Measurements from ENCODE around the gene MAP1LC3A. TPM values are rescaled to one million over a fixed set of nuclear protein-coding genes. Genes with fewer than 3 reads are reported as not detected.

The MAP1LC3A gene
- total RNA-seq, 1 experiment from 2014 or later: 16.9 TPM

GRCh38 chr20:34577061-34577460 is 18.5 kb downstream of the MAP1LC3A start:
- Histone ChIP-seq H3K9me3 (ENCODE audit: low read depth, low read length, poor library complexity, severe bottlenecking) (no peaks in the 10 kb centered on the region), H3K4me3 (ENCODE audit: low read depth, low read length, poor library complexity, severe bottlenecking) (no peak overlapping the region), H3K4me1 (ENCODE audit: insufficient read depth, low read length, poor library complexity, severe bottlenecking) (peaks cover 10% of the 10 kb centered on the region), H3K36me3 (ENCODE audit: insufficient read depth, low read length, poor library complexity, severe bottlenecking) (no peaks in the 10 kb centered on the region), H3K27ac (ENCODE audit: low read depth, low read length, poor library complexity, severe bottlenecking) (no peak overlapping the region), H3K27me3 (replicated peaks; ENCODE audit: insufficient read depth, low read depth, low read length, poor library complexity) (no peaks in the 10 kb centered on the region)
- intact Hi-C loops (cut with micrococcal nuclease; ENCODE audit: unreplicated experiment): no loop called here
- TF ChIP-seq EZH2 (IDR thresholded peaks at IDR 0.05; ENCODE audit: borderline replicate concordance, low read depth, low read length, poor library complexity, severe bottlenecking): no peak
- TF ChIP-seq, protein P1, sequence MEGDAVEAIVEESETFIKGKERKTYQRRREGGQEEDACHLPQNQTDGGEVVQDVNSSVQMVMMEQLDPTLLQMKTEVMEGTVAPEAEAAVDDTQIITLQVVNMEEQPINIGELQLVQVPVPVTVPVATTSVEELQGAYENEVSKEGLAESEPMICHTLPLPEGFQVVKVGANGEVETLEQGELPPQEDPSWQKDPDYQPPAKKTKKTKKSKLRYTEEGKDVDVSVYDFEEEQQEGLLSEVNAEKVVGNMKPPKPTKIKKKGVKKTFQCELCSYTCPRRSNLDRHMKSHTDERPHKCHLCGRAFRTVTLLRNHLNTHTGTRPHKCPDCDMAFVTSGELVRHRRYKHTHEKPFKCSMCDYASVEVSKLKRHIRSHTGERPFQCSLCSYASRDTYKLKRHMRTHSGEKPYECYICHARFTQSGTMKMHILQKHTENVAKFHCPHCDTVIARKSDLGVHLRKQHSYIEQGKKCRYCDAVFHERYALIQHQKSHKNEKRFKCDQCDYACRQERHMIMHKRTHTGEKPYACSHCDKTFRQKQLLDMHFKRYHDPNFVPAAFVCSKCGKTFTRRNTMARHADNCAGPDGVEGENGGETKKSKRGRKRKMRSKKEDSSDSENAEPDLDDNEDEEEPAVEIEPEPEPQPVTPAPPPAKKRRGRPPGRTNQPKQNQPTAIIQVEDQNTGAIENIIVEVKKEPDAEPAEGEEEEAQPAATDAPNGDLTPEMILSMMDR (conservative IDR thresholded peaks at IDR 0.05; ENCODE audit: low read depth, low read length): no peak
- no peak for DNase-seq (ENCODE audit: low spot score)
- no TSS peak for BruUV-seq (replicated peaks)
- ChIA-PET CTCF (no interaction called here), POLR2A (ENCODE audit: low non-redundant PET) (no interaction called here)

GRCh38 chr20:34578025-34578424 is 19.5 kb downstream of the MAP1LC3A start:
- Histone ChIP-seq H3K4me3 (ENCODE audit: low read depth, low read length, poor library complexity, severe bottlenecking) (no peak overlapping the region), H3K9me3 (ENCODE audit: low read depth, low read length, poor library complexity, severe bottlenecking) (no peaks in the 10 kb centered on the region), H3K4me1 (ENCODE audit: insufficient read depth, low read length, poor library complexity, severe bottlenecking) (peaks cover 12% of the 10 kb centered on the region), H3K36me3 (ENCODE audit: insufficient read depth, low read length, poor library complexity, severe bottlenecking) (no peaks in the 10 kb centered on the region), H3K27me3 (replicated peaks; ENCODE audit: insufficient read depth, low read depth, low read length, poor library complexity) (no peaks in the 10 kb centered on the region), H3K27ac (ENCODE audit: low read depth, low read length, poor library complexity, severe bottlenecking) (no peak overlapping the region)
- no peak for TF ChIP-seq EZH2 (IDR thresholded peaks at IDR 0.05; ENCODE audit: borderline replicate concordance, low read depth, low read length, poor library complexity, severe bottlenecking)
- TF ChIP-seq, protein P1 (conservative IDR thresholded peaks at IDR 0.05; ENCODE audit: low read depth, low read length): no peak
- ChIA-PET CTCF (no interaction called here), POLR2A (ENCODE audit: low non-redundant PET) (no interaction called here)
- BruUV-seq (replicated peaks): no TSS peak
- DNase-seq (ENCODE audit: low spot score): no peak
- intact Hi-C loops (cut with micrococcal nuclease; ENCODE audit: unreplicated experiment): no loop called here

DNA sequence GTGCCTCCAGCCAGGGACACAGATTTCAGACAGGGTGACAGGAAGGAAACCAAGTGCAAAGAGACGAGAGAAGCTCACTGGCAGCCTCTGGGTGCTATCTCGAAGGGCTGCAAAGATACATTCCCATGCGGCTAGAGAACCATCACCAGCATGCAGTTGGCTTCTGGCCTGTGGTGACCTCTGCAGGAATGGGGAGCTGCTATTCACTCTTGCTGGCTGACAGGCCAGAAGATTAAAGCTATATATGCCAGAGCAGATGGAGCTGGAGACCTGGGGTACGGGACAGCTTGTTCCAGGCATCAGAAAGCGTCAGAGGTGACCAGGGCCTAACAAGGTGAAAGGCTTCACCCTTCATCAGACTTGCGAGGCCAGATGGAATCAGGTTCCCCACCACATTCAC is 20.0 kb downstream of the MAP1LC3A start:
- Histone ChIP-seq H3K9me3 (ENCODE audit: low read depth, low read length, poor library complexity, severe bottlenecking) (no peaks in the 10 kb centered on the region), H3K4me1 (ENCODE audit: insufficient read depth, low read length, poor library complexity, severe bottlenecking) (peaks cover 12% of the 10 kb centered on the region), H3K27me3 (replicated peaks; ENCODE audit: insufficient read depth, low read depth, low read length, poor library complexity) (no peaks in the 10 kb centered on the region), H3K4me3 (ENCODE audit: low read depth, low read length, poor library complexity, severe bottlenecking) (no peak overlapping the region), H3K27ac (ENCODE audit: low read depth, low read length, poor library complexity, severe bottlenecking) (no peak overlapping the region), H3K36me3 (ENCODE audit: insufficient read depth, low read length, poor library complexity, severe bottlenecking) (no peaks in the 10 kb centered on the region)
- CTCF ChIA-PET: no interaction called here
- TF ChIP-seq, protein P1 (conservative IDR thresholded peaks at IDR 0.05; ENCODE audit: low read depth, low read length): no peak
- DNase-seq (ENCODE audit: low spot score): no peak
- intact Hi-C loops (cut with micrococcal nuclease; ENCODE audit: unreplicated experiment): no loop called here
- no TSS peak for BruUV-seq (replicated peaks)
- POLR2A ChIA-PET (ENCODE audit: low non-redundant PET): no interaction called here
